Right lobe of liver (tissue), 4 donors: ENCODE results near the gene UBASH3B.

Experiments
- POLR2A ChIP-seq: fragments of 450-650 bp; IDR thresholded peaks from one replicate; pipeline ENCODE4 v1.6.1; 2017; ENCODE audit warnings: antibody characterized with exemption, mild to moderate bottlenecking
- TF ChIP-seq, protein P1 (sequence below), 4 donors: fragments of 200-600 bp in 3 of 4; fragments of 450-650 bp in 1 of 4; IDR thresholded peaks; one replicate each; pipeline versions ENCODE4 v1.5.1 to v1.8.0; 2016 to 2022; ENCODE audit warnings: antibody characterized with exemption in 4 of 4, mild to moderate bottlenecking in 2 of 4
- donor health status: DM: no; HTN: no; CAD: no.
- donor health status: DM: no; HTN: no; CAD: no.
- donor health status: DM: no; HTN: yes; CAD: no.

DNA sequence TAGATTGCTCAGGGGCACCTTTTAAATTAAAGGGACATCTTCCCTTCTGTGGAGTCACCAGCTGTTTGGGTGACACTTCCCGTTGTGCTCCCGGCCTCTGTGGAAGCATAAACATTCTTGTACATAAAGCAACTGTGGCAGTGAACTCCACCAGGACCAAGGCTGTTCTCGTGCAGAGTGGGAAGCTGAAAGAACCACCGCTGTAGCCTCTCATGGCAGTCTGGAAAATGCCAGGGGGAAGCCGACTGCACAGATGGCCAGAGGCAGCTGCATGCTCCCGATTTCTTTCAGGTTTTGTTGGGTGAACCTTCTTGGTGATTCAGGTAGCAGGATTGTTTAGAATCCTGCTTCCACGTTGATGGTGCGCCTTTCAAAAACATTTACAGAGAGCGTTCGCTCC is 10.3 kb downstream of the UBASH3B start:
- TF ChIP-seq, protein P1, sequence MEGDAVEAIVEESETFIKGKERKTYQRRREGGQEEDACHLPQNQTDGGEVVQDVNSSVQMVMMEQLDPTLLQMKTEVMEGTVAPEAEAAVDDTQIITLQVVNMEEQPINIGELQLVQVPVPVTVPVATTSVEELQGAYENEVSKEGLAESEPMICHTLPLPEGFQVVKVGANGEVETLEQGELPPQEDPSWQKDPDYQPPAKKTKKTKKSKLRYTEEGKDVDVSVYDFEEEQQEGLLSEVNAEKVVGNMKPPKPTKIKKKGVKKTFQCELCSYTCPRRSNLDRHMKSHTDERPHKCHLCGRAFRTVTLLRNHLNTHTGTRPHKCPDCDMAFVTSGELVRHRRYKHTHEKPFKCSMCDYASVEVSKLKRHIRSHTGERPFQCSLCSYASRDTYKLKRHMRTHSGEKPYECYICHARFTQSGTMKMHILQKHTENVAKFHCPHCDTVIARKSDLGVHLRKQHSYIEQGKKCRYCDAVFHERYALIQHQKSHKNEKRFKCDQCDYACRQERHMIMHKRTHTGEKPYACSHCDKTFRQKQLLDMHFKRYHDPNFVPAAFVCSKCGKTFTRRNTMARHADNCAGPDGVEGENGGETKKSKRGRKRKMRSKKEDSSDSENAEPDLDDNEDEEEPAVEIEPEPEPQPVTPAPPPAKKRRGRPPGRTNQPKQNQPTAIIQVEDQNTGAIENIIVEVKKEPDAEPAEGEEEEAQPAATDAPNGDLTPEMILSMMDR (IDR thresholded peaks at IDR 0.05), result no peak
- TF ChIP-seq POLR2A, result no peak
